Suprapubic skin (tissue), 3 donors: ENCODE results near the gene CTSZ.

Source experiments
- CTCF ChIP-seq, 2 donors: fragments of 200-600 bp in 1 of 2; fragments of 450-650 bp in 1 of 2; sonication (generic) in 1 of 2; IDR thresholded peaks; one replicate each; pipeline ENCODE4 v1.5.1; 2016 to 2019; ENCODE audit warnings: antibody characterized with exemption in 2 of 2, mild to moderate bottlenecking in 1 of 2, moderate library complexity in 1 of 2
- EP300 ChIP-seq: sonication (generic); formaldehyde crosslinking; IDR thresholded peaks from one replicate; pipeline ENCODE4 v1.6.1; 2017; ENCODE audit warnings: antibody characterized with exemption
- POLR2A ChIP-seq, 2 donors: fragments of 450-650 bp; IDR thresholded peaks; one replicate each; pipeline ENCODE4 v1.6.1; 2017; ENCODE audit warnings: antibody characterized with exemption in 2 of 2, mild to moderate bottlenecking in 2 of 2, moderate library complexity in 2 of 2

- TF ChIP-seq CTCF (IDR thresholded peaks at IDR 0.05), result no peak
- no peak for TF ChIP-seq POLR2A (IDR thresholded peaks at IDR 0.05)
- no peak for TF ChIP-seq EP300
Measured at GRCh38 chr20:59008715-59009336, 1.8 kb upstream of the CTSZ start.
